ENCODE measurements around the gene TMEM143.

TMEM143 gene

DNA sequence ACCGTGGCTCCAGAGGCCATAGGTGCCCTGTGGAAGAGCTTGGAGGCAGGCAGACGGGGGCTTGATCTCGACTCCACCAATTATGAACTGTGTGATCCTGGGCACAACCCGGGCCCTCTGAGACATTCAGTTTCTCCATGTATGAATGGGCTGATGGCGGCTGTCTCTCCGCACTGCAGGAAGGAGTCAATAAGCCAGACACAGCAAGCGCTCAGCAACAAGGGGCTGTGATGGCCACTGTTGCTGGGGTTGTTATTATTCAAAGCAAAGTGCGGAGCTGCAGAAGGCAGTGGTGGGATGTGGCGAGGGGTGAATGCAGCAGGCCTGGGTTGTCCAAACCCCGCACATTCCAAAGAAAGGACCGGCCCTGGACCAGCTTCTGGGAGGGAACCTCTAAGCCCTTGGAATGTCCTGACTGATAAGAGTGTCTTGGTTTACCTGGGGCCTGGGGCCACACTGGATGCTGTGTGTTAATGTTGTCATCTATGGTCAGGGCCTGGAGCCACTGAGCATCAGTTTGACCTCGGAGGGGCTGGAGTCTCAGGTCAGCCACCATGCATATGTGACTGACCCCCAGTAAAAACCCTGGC, 8.3 kb downstream of the TMEM143 start:
- no peak for DNase-seq

DNA sequence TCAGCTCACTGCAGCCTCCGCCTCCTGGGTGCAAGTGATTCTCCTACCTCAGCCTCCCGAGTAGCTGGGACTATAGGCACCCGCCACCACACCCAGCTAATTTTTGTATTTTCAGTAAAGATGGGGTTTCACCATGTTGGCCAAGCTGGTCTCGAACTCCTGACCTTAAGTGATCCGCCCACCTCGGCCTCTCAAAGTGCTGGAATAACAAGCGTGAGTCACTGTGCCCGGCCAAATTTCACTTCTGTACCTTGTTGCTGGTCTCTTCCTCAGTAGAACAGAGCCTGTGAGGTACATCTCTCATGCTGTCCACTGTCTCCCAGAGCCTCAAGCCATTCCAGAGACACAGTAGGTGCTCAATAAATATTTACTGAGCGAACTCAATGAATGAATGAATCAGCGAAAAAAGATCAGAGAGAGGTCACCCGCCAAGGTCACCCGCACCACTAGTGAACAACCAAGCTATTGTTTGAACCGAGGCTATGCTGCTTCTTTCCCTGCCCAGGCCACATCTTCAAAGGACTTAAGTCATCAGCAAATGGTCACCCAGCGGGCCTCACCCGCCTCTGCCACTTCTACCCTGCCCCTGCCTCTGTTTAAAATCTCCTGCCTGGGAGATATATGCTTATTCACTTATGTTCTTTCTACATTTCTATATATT, 9.3 kb downstream of the TMEM143 start:
- DNase-seq: no peak

DNA sequence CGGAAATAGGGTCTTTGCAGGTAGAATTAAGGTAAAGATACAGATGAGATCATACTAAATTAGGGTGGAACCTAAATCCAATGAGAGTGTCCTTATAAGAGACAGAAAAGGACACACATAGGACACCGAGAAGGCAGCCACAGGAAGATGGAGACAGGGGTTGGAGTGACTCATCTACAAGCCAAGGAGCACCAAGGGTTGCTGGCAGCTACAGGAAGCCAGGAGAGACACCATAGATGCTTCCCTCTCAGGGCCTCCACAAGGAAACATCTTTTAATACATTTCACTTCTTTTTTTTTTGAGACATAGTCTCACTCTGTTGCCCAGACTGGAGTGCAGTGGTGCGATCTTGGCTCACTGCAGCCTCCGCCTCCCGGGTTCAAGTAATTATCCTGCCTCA, 10.1 kb downstream of the TMEM143 start:
- DNase-seq: no peak

DNA sequence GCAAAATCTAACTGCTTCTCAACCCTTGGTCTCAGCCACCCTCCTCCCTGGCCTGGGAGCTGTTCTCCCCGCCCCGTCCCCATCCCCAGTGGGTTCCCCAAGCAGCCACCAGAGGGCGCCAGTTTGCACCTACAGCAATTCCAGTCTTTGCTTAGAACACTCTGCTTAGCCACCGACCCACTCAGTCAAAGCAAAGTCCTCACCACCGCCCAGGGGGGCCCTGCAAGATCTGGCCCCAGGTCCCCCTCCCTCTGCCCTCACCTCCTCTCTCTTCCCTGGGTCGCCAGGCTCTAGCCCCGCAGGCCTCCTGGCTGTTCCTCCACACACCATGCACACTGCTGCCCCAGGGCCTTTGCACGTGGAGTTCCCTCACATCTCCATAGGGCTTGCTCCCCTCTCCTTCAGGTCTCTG, 12.4 kb downstream of the TMEM143 start:
- peak; percentile 41 to 74 (median 63) for DNase-seq

DNA sequence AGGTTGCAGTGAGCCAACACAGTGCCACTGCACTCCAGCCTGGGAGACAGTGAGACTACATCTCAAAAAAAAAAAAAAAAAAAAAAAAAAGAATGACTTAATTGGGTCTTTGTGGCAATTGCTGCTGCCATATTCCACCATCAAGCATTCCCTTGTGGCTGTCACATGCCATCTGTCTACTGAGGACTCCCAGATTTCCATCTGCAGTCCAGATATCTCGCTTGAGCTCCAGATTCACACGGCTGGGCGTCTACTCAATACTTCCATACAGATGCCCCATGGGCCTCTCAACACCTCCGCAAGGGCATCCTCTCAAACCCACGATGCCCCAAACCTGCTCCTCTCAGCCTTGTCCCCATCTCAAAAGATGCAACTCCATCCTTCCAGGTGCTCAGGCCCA, 12.9 kb downstream of the TMEM143 start:
- DNase-seq: no peak

DNA sequence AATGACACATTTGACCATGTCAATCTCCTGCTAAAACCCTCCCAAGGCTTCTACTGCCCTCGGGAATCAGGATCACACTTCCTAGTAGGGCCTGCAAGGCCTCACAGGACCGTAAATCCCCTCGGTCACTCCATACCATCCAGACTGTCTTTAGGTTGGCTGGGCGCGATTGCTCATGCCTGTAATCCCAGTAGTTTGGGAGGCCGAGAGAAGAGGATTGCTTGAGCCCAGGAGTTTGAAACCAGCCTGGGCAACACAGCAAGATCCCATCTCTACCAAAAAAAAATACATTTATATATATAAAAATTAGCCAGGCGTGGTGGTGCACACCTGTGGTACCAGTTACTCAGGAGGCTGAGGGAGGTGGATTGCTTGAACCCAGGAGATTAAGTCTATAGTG, 15.0 kb downstream of the TMEM143 start:
- no peak for DNase-seq

DNA sequence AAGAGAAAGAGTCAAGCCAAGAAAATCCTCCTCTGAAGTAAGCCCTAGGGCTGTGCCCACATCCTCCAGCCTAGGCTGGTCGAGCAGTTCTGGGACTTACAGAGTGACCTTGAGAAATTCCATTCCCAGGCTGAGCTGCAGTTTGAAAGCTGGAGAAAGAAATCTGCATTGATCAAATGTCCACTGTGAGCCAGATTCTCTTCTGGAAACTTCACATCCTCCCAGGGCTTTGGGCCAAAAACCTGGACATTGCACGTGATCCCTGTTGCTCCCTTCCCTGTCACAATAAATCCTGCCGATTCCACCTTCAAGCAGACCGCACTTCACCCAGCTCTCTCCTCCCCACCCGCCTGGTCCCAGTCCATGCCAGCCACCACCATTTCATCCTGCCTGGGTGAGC, 15.7 kb downstream of the TMEM143 start:
- no peak for DNase-seq

DNA sequence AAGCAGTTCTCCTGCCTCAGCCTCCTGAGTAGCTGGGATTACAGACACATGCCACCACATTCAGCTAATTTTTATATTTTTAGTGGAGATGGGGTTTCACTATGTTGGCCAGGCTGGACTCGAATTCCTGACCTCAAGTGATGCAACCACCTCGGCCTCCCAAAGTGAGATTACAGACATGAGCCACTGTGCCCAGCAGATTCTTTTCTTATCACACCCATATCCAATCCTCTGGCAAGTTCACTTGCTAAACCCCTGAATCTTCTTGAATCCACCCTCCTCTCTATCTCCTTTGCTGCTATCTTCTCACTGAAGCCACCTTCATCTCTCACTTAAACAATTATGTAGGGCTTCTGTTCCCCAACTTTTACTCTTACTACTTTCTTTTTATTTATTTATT, 17.5 kb downstream of the TMEM143 start:
- DNase-seq: no peak

DNA sequence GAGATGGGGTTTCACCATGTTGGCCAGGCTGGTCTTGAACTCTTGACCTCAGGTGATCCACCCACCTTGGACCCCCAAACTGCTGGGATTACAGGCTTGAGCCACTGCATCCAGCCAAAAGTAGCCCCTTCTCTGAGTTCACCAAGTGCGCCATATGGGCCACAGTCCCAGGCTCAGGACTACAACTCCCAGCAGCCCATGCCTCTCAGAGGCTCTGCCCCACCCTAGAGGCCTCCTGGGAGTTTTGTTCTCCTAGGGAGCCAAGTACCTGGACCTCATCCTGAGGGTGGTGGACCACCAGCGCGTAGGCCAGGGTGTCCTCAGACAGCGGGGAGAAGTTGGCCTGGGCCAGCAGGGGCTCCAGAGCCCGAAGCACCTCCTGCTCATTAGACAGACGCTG, 18.8 kb downstream of the TMEM143 start:
- DNase-seq: no peak

DNA sequence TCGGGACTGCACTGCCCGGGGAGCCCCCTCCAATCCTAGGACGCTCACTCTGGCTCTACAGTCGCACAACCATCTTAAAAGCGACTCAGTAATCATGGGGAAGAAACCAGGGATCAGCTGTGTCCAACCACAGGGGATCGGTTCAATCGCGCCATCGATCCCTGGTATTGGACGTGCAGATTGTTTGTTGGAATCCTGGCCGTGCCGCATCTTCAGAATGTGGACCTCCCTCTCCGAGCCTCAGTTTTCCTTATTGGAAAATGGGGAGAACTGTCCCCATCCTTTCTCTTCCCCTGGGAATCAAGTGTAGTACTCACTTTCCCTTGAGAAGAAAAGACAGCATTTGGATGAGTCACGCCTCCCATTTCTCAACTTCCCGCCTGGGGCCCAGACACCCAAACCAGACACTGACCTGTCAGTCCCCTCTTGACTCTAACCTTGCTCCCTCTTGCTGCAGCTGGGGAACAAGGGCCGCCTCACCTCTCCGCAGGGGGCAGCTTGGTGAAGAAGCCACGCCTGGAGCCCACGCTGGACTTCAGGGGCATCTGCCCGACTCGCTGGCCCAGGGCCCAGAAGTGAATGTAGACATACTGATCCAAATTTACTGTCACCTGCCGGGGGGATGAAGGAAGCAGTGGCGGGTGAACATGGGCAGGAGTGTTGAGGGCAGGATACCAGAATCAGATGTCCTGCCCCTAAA, 20.7 kb downstream of the TMEM143 start:
- DNase-seq: no peak

DNA sequence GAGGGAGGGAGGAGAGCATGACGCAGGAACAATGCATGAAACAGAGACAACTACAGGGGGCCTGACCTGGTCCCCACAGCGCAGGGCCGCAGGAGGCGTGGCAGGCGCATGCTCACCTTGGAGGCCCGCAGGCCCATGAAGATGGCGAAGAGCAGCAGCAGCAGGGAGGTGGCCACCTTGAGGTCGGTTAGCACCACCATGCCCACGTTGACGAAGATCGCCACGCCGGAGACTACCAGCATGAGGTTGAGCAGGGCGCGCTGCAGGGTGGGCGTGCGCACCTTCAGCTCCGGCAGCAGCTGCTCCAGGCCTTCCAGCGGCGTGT, 21.4 kb downstream of the TMEM143 start:
- DNase-seq: no peak

DNA sequence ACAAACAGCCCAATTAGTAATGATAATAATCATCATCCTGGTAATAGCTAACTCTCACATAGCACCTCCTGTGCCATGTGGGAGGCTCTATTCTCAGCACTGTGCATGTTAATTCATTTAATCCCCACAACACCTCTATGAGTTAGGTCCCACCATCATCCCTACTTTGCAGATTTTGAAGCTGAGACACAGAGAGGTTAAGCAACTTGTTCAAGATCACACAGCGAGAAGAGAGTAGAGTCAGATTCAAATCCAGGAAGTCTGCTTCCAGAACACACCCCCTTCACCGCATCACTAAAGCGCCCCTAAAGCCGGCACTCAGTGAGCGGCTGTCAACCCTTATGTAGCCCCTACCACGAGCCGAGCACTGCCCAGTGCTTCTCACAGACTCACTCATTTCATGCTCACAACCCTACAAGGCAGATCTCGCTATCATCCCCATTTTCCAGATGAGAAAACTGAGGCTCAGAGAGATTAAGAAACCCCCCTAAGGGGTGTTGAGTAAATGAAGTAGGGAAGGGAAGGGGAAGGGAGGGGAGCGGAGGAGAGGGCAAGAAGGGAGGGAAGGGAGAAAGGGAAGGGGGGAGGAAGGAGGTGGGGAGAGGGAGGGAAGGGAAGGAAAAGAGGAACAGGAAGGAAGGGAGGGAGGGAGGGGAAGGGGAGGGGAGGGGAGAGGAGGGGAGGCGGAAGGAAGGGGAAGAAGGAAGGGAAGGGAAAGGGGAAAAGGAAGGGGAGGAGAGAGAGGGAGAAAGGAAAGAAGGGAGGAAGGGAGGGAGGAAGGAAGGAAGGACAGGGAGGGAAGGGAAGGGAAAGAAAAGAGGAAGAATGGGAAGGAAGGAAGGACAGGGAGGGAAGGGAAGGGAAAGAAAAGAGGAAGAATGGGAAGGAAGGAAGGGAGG, 22.0 kb downstream of the TMEM143 start:
- DNase-seq: no peak

DNA sequence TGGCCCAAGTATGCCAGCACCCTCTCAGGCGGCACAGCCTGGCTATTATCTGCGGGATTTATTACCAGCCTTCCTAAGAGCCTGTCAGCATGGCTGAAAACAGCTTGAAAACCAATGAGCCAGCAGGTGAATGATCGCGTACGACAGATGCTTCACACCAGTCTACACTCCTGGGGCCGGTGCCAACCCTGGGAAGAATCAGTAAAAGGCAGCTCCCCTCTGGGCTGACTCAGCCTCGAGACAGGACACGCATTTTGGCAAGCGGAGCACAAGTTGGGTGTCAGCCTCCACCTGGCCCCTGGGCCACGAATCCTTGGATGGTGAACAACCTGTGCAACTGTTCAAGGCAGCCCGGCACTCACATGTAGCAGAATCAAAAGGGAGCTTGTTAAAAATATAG, 22.7 kb downstream of the TMEM143 start:
- DNase-seq: no peak

DNA sequence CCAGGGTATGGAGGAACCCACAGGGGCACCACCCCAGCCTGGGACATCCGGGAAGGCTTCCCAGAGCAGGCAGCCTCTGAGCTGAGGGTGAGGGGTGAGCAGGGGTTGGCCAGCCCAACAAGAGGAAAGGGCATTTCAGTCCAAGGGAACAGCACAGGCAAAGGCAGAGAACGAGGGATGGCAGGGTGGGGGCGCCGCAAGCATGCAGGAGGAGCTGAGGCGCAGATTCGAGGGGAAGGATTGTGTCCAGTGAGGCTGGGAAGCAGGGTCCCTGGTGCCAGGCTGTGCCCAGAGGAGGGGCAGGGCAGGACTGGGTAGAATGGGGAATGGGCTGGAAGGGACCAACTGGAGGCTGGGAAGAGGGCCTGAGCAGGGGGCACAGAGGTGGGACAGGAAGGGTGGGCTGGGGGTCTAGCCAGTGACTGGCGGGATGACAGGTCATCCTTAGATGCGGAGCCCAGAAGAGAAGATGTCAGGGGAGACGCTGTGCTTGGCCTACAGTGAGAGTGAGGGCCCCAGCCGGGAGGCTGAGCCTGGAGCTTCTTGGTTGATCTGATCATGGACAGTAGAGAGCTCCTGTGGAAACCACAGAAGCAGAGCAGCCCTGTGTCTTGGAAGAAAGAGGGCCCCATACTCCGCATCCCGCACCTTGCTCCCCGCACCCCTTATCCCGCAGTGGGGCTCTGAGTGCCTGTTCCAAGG, 24.8 kb downstream of the TMEM143 start:
- DNase-seq: no peak

DNA sequence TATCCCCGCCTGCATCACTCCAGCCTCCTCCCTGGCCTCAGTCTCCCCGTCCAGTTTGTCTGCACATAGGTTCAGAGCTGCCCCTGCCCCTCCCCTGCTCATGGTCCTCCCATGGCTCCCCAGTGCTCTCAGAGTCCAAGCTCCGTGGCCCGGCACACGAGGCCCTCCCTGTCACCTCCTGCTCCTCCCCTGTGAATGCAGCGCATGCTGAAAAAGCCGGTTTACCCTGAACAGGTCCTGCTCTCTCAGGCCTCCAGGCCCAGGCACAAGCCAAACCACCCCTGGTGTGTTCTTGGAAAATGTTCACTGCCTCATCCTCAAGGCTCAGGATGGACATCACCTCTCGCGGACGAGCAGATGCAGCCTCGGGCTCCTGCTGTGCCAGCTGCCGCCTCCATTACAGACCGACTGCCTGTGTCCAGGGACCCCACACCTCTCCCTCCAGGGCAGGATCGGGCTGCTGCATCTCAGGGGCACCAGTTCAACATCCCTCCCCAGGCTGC, 25.4 kb downstream of the TMEM143 start:
- no peak for DNase-seq

DNA sequence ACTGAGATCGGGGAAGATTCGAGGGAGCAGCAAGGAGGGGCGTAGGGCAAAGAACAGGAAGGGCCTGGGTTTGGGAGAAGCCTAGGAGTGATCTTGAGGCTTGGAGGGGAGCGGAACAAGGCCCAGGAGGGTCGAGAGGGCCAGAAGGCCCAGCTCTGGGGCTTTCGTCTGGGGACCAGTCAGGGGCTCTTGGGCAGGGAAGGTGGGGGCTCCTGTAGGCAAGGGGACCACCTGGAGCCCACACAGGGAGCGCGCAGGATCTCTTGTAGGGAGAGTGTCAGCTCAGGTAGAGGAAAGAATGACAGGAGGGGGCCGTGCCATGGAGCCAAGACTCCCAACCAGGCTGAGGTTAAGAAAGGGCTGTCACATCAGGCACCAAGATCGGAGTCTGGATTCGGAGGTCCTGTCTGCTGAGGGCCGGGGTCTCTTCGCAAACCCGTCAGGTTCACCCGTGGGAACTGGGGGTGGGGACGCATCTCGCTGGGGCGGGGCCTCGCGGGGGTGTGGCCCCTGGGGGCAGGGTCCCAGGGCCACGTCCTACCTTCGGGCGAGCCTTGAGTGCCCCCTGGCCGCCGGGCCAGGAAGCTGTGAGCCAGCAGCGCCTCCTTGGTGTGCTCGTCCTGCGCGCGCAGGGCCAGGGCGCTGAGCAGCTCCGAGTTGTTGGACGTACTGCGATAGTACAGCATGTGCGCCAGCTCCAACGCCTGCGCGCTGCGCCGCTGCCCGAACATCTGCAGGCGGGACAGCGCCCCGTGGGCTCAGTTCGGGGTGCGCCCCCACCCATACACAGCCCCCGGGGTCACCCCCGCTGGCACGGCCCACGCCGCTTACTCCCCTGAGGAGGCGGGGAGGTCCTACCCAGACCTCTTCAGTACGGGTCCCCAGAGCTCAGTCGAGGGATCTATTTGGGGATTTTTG, 30.0 kb downstream of the TMEM143 start:
- peak; percentile 89 to 96 (median 93) for DNase-seq

DNA sequence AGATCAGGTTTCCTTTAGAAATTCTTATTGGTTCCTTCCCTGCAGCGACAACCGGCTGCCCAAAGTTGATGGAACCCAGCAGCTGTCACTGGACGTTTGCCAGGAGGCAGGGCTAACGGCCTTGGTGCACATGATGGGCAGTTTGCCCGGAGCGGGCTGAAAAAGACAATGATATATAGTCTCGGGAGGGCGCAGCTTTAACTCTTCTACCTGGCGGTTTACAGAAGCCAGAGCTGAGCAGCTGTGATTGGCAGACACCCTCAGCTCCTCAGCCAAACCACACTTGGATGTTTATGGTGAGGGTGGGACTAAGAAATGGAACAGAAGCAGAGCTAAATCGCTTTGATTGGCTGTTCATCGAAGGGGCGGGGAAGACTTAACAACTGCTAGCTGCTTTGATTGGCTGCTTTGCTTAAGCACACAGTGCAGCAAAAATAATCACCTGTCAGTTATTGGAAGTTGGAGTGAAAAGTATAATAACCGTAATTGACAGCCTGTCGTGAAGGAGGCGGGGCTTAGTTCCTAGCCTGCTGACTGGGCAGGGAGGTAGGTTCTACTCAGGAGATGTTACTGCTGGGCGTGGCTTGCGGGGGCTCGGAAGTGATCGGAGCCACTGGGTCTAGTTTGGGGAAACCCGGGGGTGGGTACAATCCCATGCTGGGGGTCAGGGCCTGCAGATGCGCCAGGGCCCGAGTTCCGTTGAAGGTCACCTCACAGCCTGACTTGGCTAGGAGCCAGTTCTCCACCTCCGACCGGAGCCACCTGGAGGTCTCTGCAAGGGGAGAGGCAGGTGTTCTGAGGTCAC, 30.9 kb downstream of the TMEM143 start:
- peak; percentile 93 to 99 (median 97) for DNase-seq

DNA sequence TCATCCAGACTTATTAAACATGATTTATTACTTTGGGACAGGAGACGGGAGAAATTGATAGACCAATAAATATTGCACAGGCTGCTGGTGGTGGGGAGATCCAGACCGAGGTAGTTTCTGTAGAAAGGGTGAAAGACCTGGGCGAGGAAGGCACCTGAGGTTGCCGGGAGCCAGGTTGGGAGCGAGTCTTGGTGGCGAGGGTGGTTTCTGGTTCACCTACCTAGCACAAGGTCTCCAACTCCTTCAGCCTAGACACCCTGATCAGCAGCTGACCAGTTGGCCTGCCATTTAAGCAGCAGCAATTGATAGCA, 31.4 kb downstream of the TMEM143 start:
- no peak for DNase-seq

DNA sequence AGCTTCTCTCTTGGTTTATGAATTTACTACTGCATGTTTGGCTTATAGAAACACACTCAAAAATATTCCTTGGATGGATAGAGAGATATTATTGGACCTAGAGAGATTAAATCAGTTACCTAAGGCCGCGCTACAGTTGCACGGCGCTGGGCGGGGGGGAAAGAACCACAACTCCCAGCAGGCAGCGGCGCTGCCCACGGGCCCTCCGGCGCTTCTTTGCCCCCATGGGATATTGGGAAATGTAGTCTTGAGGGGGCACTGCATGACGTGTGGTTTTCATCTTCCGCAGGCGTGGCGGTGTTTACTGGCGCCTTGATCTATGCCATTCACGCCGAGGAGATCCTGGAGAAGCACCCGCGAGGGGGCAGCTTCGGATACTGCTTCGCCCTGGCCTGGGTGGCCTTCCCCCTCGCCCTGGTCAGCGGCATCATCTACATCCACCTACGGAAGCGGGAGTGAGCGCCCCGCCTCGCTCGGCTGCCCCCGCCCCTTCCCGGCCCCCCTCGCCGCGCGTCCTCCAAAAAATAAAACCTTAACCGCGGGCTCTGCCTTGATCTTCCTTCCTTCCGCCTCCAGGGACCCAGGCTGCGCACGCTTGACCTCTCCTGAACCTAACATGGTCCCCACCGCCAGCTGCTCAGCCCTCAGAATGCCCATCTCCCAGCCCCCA, 33.6 kb downstream of the TMEM143 start:
- peak; percentile 71 to 94 (median 83) for DNase-seq
